Measurements from ENCODE around the gene ARHGAP8.

Gene ARHGAP8

GRCh38 chr22:44802071-44802700, 49.8 kb downstream of the ARHGAP8 start:
- 90 to 91% methylated on average over 14 of the region's 14 CpGs for WGBS, 2 experiments

GRCh38 chr22:44802956-44803355, 50.6 kb downstream of the ARHGAP8 start:
- peaks cover 8% of the 10 kb centered on the region for H3K4me1 ChIP-seq (ENCODE audit: control insufficient read depth, insufficient read depth, low read length)
- 86 to 88% methylated on average over 6 of the region's 6 CpGs for WGBS, 2 experiments

More at GRCh38 chr22:44802071-44802700, 49.8 kb downstream of the ARHGAP8 start:
- no peaks in the 10 kb centered on the region for H3K27me3 ChIP-seq (ENCODE audit: control insufficient read depth, insufficient read depth, low read length, poor library complexity, severe bottlenecking)
- no peak overlapping the region for H3K4me3 ChIP-seq (ENCODE audit: insufficient read depth, low read depth, low read length)
- H3K4me1 ChIP-seq (ENCODE audit: control insufficient read depth, insufficient read depth, low read length) = peaks cover 12% of the 10 kb centered on the region
- no peaks in the 10 kb centered on the region for H3K9me3 ChIP-seq (ENCODE audit: control insufficient read depth, low read length)
- H3K36me3 ChIP-seq (ENCODE audit: control insufficient read depth, insufficient read depth, low read length) = no peaks in the 10 kb centered on the region
- no peak overlapping the region for H3K27ac ChIP-seq (ENCODE audit: insufficient read depth, low read depth, low read length, poor library complexity, severe bottlenecking)

GRCh38 chr22:44804327-44804726, 52.0 kb downstream of the ARHGAP8 start:
- peaks cover 8% of the 10 kb centered on the region for H3K4me1 ChIP-seq (ENCODE audit: control insufficient read depth, insufficient read depth, low read length)
- H3K27me3 ChIP-seq (ENCODE audit: control insufficient read depth, insufficient read depth, low read length, poor library complexity, severe bottlenecking) = no peaks in the 10 kb centered on the region
- H3K36me3 ChIP-seq (ENCODE audit: control insufficient read depth, insufficient read depth, low read length) = no peaks in the 10 kb centered on the region
- WGBS, 2 experiments = 89 to 90% methylated on average over 7 of the region's 7 CpGs
- H3K9me3 ChIP-seq (ENCODE audit: control insufficient read depth, low read length) = no peaks in the 10 kb centered on the region
- no peak overlapping the region for H3K4me3 ChIP-seq (ENCODE audit: insufficient read depth, low read depth, low read length)
- H3K27ac ChIP-seq (ENCODE audit: insufficient read depth, low read depth, low read length, poor library complexity, severe bottlenecking) = no peak overlapping the region

More at GRCh38 chr22:44802956-44803355, 50.6 kb downstream of the ARHGAP8 start:
- Histone ChIP-seq H3K27me3 (ENCODE audit: control insufficient read depth, insufficient read depth, low read length, poor library complexity, severe bottlenecking) (no peaks in the 10 kb centered on the region), H3K9me3 (ENCODE audit: control insufficient read depth, low read length) (no peaks in the 10 kb centered on the region), H3K27ac (ENCODE audit: insufficient read depth, low read depth, low read length, poor library complexity, severe bottlenecking) (no peak overlapping the region), H3K36me3 (ENCODE audit: control insufficient read depth, insufficient read depth, low read length) (no peaks in the 10 kb centered on the region), H3K4me3 (ENCODE audit: insufficient read depth, low read depth, low read length) (no peak overlapping the region)

GRCh38 chr22:44805711-44806110, 53.3 kb downstream of the ARHGAP8 start:
- H3K27me3 ChIP-seq (ENCODE audit: control insufficient read depth, insufficient read depth, low read length, poor library complexity, severe bottlenecking) = no peaks in the 10 kb centered on the region
- no peak overlapping the region for H3K4me3 ChIP-seq (ENCODE audit: insufficient read depth, low read depth, low read length)
- WGBS, 2 experiments = 95 to 96% methylated on average over 9 of the region's 9 CpGs
- peaks cover 8% of the 10 kb centered on the region for H3K4me1 ChIP-seq (ENCODE audit: control insufficient read depth, insufficient read depth, low read length)
- no peaks in the 10 kb centered on the region for H3K36me3 ChIP-seq (ENCODE audit: control insufficient read depth, insufficient read depth, low read length)
- H3K9me3 ChIP-seq (ENCODE audit: control insufficient read depth, low read length) = no peaks in the 10 kb centered on the region
- no peak overlapping the region for H3K27ac ChIP-seq (ENCODE audit: insufficient read depth, low read depth, low read length, poor library complexity, severe bottlenecking)

- no peaks in the 10 kb centered on the region for H3K27me3 ChIP-seq (ENCODE audit: control insufficient read depth, insufficient read depth, low read length, poor library complexity, severe bottlenecking)
- WGBS, 2 experiments = 67 to 74% methylated on average over 7 of the region's 7 CpGs
These were observed 54.9 kb downstream of the ARHGAP8 start for GRCh38 chr22:44807232-44807631.

GRCh38 chr22:44807915-44808690, 55.7 kb downstream of the ARHGAP8 start:
- Histone ChIP-seq H3K4me1 (ENCODE audit: control insufficient read depth, insufficient read depth, low read length) (peaks cover 8% of the 10 kb centered on the region), H3K9me3 (ENCODE audit: control insufficient read depth, low read length) (no peaks in the 10 kb centered on the region), H3K36me3 (ENCODE audit: control insufficient read depth, insufficient read depth, low read length) (no peaks in the 10 kb centered on the region), H3K27me3 (ENCODE audit: control insufficient read depth, insufficient read depth, low read length, poor library complexity, severe bottlenecking) (no peaks in the 10 kb centered on the region), H3K27ac (ENCODE audit: insufficient read depth, low read depth, low read length, poor library complexity, severe bottlenecking) (no peak overlapping the region), H3K4me3 (ENCODE audit: insufficient read depth, low read depth, low read length) (no peak overlapping the region)
- WGBS, 2 experiments = 84 to 85% methylated on average over 21 of the region's 21 CpGs

More at GRCh38 chr22:44807232-44807631, 54.9 kb downstream of the ARHGAP8 start:
- H3K4me1 ChIP-seq (ENCODE audit: control insufficient read depth, insufficient read depth, low read length) = peaks cover 8% of the 10 kb centered on the region
- no peak overlapping the region for H3K27ac ChIP-seq (ENCODE audit: insufficient read depth, low read depth, low read length, poor library complexity, severe bottlenecking)
- H3K4me3 ChIP-seq (ENCODE audit: insufficient read depth, low read depth, low read length) = no peak overlapping the region
- no peaks in the 10 kb centered on the region for H3K9me3 ChIP-seq (ENCODE audit: control insufficient read depth, low read length)
- no peaks in the 10 kb centered on the region for H3K36me3 ChIP-seq (ENCODE audit: control insufficient read depth, insufficient read depth, low read length)

GRCh38 chr22:44809456-44809855, 57.1 kb downstream of the ARHGAP8 start:
- peaks cover 6% of the 10 kb centered on the region for H3K4me1 ChIP-seq (ENCODE audit: control insufficient read depth, insufficient read depth, low read length)
- H3K4me3 ChIP-seq (ENCODE audit: insufficient read depth, low read depth, low read length) = no peak overlapping the region
- 92 to 93% methylated on average over 11 of the region's 11 CpGs for WGBS, 2 experiments
- H3K27ac ChIP-seq (ENCODE audit: insufficient read depth, low read depth, low read length, poor library complexity, severe bottlenecking) = no peak overlapping the region
- H3K36me3 ChIP-seq (ENCODE audit: control insufficient read depth, insufficient read depth, low read length) = no peaks in the 10 kb centered on the region
- H3K27me3 ChIP-seq (ENCODE audit: control insufficient read depth, insufficient read depth, low read length, poor library complexity, severe bottlenecking) = no peaks in the 10 kb centered on the region
- H3K9me3 ChIP-seq (ENCODE audit: control insufficient read depth, low read length) = no peaks in the 10 kb centered on the region

- Histone ChIP-seq H3K27ac (ENCODE audit: insufficient read depth, low read depth, low read length, poor library complexity, severe bottlenecking) (no peak overlapping the region), H3K9me3 (ENCODE audit: control insufficient read depth, low read length) (no peaks in the 10 kb centered on the region), H3K36me3 (ENCODE audit: control insufficient read depth, insufficient read depth, low read length) (no peaks in the 10 kb centered on the region), H3K4me1 (ENCODE audit: control insufficient read depth, insufficient read depth, low read length) (no peaks in the 10 kb centered on the region), H3K4me3 (ENCODE audit: insufficient read depth, low read depth, low read length) (no peak overlapping the region), H3K27me3 (ENCODE audit: control insufficient read depth, insufficient read depth, low read length, poor library complexity, severe bottlenecking) (no peaks in the 10 kb centered on the region)
- WGBS, 2 experiments = 94 to 95% methylated on average over 13 of the region's 13 CpGs
These were observed 58.8 kb downstream of the ARHGAP8 start for GRCh38 chr22:44811141-44811540.

- no peak overlapping the region for H3K4me3 ChIP-seq (ENCODE audit: insufficient read depth, low read depth, low read length)
- H3K9me3 ChIP-seq (ENCODE audit: control insufficient read depth, low read length) = no peaks in the 10 kb centered on the region
- no peaks in the 10 kb centered on the region for H3K27me3 ChIP-seq (ENCODE audit: control insufficient read depth, insufficient read depth, low read length, poor library complexity, severe bottlenecking)
- H3K4me1 ChIP-seq (ENCODE audit: control insufficient read depth, insufficient read depth, low read length) = no peaks in the 10 kb centered on the region
- H3K27ac ChIP-seq (ENCODE audit: insufficient read depth, low read depth, low read length, poor library complexity, severe bottlenecking) = no peak overlapping the region
- WGBS, 2 experiments = 42 to 54% methylated on average over 2 of the region's 2 CpGs
- no peaks in the 10 kb centered on the region for H3K36me3 ChIP-seq (ENCODE audit: control insufficient read depth, insufficient read depth, low read length)
These were observed 61.0 kb downstream of the ARHGAP8 start for GRCh38 chr22:44813416-44813815.

- Histone ChIP-seq H3K4me1 (ENCODE audit: control insufficient read depth, insufficient read depth, low read length) (no peaks in the 10 kb centered on the region), H3K27me3 (ENCODE audit: control insufficient read depth, insufficient read depth, low read length, poor library complexity, severe bottlenecking) (no peaks in the 10 kb centered on the region), H3K9me3 (ENCODE audit: control insufficient read depth, low read length) (no peaks in the 10 kb centered on the region), H3K27ac (ENCODE audit: insufficient read depth, low read depth, low read length, poor library complexity, severe bottlenecking) (no peak overlapping the region), H3K36me3 (ENCODE audit: control insufficient read depth, insufficient read depth, low read length) (no peaks in the 10 kb centered on the region), H3K4me3 (ENCODE audit: insufficient read depth, low read depth, low read length) (no peak overlapping the region)
- WGBS, 2 experiments = 92% methylated on average over 25 of the region's 25 CpGs
These were observed 62.1 kb downstream of the ARHGAP8 start for GRCh38 chr22:44814266-44815098.

All from ectodermal cell (in vitro differentiated cells).